Measurements from ENCODE around the gene ABAT.

ABAT gene

DNA sequence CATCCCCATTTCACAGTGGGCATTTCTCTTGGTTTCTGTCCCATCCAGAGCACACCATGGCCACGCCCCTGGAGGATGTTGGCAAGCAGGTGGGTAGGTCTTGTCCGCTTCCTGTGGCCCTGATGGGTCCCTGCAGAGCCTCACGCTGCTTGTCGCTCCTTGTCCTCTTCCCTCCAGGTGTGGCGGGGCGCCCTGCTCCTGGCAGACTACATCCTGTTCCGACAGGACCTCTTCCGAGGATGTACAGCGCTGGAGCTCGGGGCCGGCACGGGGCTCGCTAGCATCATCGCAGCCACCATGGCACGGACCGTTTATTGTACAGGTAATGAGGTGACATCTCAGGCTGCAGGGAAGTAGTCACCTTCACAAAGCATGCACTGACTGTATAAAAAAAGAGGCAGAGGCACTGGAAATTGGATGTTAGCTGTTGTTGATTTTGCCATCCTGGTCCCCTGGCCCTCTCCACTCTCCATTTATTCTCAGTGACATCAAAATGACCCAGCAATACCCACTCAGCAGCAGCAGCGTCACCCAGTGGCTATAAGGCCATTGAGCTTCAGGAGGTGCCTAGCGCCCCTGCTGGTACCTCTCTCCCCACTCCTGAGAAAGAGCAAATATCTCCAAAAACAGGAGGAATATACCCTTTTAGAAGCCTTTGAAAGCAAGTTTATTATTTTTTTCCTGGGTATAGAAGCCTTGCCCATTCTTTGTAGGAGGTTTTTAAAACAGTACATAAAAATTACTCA is 39.3 kb upstream of the ABAT start:
- H3K36me3 ChIP-seq (ENCODE audit: control insufficient read depth in 1 of 2, insufficient read depth in 2 of 2, low read length in 2 of 2) = peaks cover 29 to 86% of the 10 kb centered on the region in 2 donors
- no peak overlapping the region for H3K27ac ChIP-seq (ENCODE audit: low read depth, low read length)
- H3K27me3 ChIP-seq (ENCODE audit: control insufficient read depth in 1 of 2, insufficient read depth in 2 of 2, low read length in 2 of 2) = no peaks in the 10 kb centered on the region
- H3K9me3 ChIP-seq (ENCODE audit: control insufficient read depth in 1 of 2, low read length in 2 of 2) = no peaks in the 10 kb centered on the region
- no peak overlapping the region for H3K9ac ChIP-seq (ENCODE audit: low read depth in 1 of 2, low read length in 2 of 2)
- H3K4me3 ChIP-seq (ENCODE audit: low read depth in 1 of 2, low read length in 2 of 2) = no peak overlapping the region
- H3K4me1 ChIP-seq (ENCODE audit: control insufficient read depth in 1 of 2, insufficient read depth in 2 of 2, low read length in 2 of 2) = no peaks in the 10 kb centered on the region

DNA sequence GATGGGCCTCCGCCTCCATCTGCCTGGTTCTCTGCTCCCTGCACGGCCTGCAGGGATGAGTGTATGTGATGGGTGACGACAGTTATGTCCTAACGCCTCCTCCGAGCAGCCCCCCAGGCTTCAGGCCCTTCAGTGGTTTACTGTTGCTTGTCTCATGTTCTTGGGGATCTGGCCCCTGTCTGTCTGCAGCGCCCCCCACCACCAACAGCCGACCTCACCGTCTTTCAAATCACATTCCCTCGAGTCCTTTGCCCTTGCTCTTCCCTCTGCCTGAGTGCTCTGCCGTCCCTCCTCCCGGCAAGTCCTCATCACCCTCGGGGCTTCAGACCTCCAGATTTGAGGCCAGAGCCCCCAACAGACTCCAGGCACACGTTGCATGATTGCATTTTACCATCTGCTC is 34.7 kb upstream of the ABAT start:
- no peak overlapping the region for H3K4me3 ChIP-seq (ENCODE audit: low read depth in 1 of 2, low read length in 2 of 2)
- no peak overlapping the region for H3K27ac ChIP-seq (ENCODE audit: low read depth, low read length)
- H3K9ac ChIP-seq (ENCODE audit: low read depth in 1 of 2, low read length in 2 of 2) = no peak overlapping the region
- no peaks in the 10 kb centered on the region for H3K9me3 ChIP-seq (ENCODE audit: control insufficient read depth in 1 of 2, low read length in 2 of 2)
- H3K4me1 ChIP-seq (ENCODE audit: control insufficient read depth in 1 of 2, insufficient read depth in 2 of 2, low read length in 2 of 2) = no peaks in the 10 kb centered on the region
- no peaks in the 10 kb centered on the region for H3K27me3 ChIP-seq (ENCODE audit: control insufficient read depth in 1 of 2, insufficient read depth in 2 of 2, low read length in 2 of 2)
- H3K36me3 ChIP-seq (ENCODE audit: control insufficient read depth in 1 of 2, insufficient read depth in 2 of 2, low read length in 2 of 2) = peaks cover 34 to 92% of the 10 kb centered on the region in 2 donors

DNA sequence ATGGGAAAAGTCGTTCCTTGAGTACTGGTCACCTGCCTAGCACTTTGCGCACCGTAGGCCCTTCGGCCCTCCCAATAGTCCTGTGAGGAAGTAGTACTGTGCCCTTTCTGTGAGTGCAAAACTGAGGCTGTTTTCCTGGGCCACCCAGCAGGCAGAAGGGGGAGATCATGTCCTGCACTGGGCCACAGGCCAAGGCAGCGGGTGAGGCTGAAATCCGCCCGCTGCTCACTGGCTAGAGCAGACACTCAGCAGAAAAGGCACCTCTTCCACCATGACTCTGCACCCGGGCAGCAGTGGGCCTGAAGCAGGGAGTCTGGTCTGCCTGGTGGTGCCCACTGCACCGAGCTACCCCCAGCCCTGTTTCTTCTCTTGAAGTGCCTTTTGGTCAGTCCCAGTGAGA is 32.7 kb upstream of the ABAT start:
- H3K36me3 ChIP-seq (ENCODE audit: control insufficient read depth in 1 of 2, insufficient read depth in 2 of 2, low read length in 2 of 2) = peaks cover 41 to 94% of the 10 kb centered on the region in 2 donors
- no peak overlapping the region for H3K27ac ChIP-seq (ENCODE audit: low read depth, low read length)
- H3K4me3 ChIP-seq (ENCODE audit: low read depth in 1 of 2, low read length in 2 of 2) = no peak overlapping the region
- H3K9ac ChIP-seq (ENCODE audit: low read depth in 1 of 2, low read length in 2 of 2) = no peak overlapping the region
- no peaks in the 10 kb centered on the region for H3K4me1 ChIP-seq (ENCODE audit: control insufficient read depth in 1 of 2, insufficient read depth in 2 of 2, low read length in 2 of 2)
- H3K9me3 ChIP-seq (ENCODE audit: control insufficient read depth in 1 of 2, low read length in 2 of 2) = no peaks in the 10 kb centered on the region
- H3K27me3 ChIP-seq (ENCODE audit: control insufficient read depth in 1 of 2, insufficient read depth in 2 of 2, low read length in 2 of 2) = no peaks in the 10 kb centered on the region

DNA sequence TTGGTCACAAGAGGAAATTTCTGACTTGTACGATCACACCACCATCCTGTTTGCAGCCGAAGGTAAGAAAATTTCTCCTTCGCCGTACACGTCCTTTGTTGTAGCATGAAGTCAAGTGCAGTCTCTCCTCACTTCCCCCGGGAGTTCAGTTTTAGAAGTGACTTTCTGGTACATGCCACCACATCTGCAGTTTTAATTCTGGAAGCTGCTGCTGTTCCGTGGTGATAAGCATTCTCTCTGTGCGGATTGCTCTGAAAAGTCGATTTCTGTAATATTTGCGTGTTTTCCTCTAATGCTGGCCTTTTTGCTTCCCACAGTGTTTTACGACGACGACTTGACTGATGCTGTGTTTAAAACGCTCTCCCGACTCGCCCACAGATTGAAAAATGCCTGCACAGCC is 32.3 kb upstream of the ABAT start:
- Histone ChIP-seq H3K4me1 (ENCODE audit: control insufficient read depth in 1 of 2, insufficient read depth in 2 of 2, low read length in 2 of 2) (no peaks in the 10 kb centered on the region), H3K36me3 (ENCODE audit: control insufficient read depth in 1 of 2, insufficient read depth in 2 of 2, low read length in 2 of 2) (peaks cover 46 to 94% of the 10 kb centered on the region in 2 donors), H3K27ac (ENCODE audit: low read depth, low read length) (no peak overlapping the region)

DNA sequence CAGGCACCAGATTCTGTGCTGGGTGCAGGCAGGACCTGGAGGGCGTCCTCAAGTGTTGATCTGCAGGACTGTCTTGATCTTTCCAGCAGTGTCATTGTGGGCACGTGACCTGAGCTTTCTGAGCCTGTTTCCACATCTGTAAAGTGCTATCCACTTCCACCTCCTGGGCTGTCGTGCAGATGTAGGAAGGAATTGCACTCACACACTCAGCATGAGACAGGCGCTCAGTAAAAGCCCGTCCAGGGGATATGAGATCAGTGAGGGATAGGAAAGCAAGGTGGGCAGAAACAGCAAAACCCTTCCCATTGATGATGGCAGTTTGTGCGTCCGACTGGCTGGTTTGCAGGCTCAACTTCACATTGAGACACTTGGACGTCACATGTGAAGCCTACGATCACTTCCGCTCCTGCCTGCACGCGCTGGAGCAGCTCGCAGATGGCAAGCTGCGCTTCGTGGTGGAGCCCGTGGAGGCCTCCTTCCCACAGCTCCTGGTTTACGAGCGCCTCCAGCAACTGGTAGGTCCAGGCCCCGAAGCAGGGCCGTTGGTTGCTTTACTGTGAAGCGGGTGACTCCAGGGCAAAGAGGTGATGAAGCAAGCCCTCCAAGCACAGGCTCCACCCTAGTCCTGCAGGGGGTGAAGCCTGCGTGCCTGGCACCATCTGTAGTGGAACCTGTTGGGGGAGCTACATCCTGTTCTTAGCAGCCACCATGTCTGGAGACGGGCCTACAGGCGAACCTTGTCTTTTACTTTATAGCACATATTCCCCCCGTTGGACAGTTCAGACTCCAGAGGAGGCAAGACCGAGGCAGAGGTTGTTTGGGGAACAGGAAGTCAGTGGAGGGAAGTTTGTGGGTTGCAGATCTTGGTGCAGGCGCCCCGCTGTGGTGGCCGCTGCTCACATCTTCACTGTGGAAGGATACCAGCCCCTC is 29.9 kb upstream of the ABAT start:
- Histone ChIP-seq H3K27ac (ENCODE audit: low read depth, low read length) (no peak overlapping the region), H3K4me1 (ENCODE audit: control insufficient read depth in 1 of 2, insufficient read depth in 2 of 2, low read length in 2 of 2) (no peaks in the 10 kb centered on the region), H3K9me3 (ENCODE audit: control insufficient read depth in 1 of 2, low read length in 2 of 2) (no peaks in the 10 kb centered on the region), H3K27me3 (ENCODE audit: control insufficient read depth in 1 of 2, insufficient read depth in 2 of 2, low read length in 2 of 2) (no peaks in the 10 kb centered on the region), H3K9ac (ENCODE audit: low read depth in 1 of 2, low read length in 2 of 2) (no peak overlapping the region), H3K36me3 (ENCODE audit: control insufficient read depth in 1 of 2, insufficient read depth in 2 of 2, low read length in 2 of 2) (peaks cover 38 to 80% of the 10 kb centered on the region in 2 donors), H3K4me3 (ENCODE audit: low read depth in 1 of 2, low read length in 2 of 2) (no peak overlapping the region)

More for the DNA sequence above, 32.3 kb upstream of the ABAT start:
- H3K27me3 ChIP-seq (ENCODE audit: control insufficient read depth in 1 of 2, insufficient read depth in 2 of 2, low read length in 2 of 2) = no peaks in the 10 kb centered on the region
- no peaks in the 10 kb centered on the region for H3K9me3 ChIP-seq (ENCODE audit: control insufficient read depth in 1 of 2, low read length in 2 of 2)
- no peak overlapping the region for H3K9ac ChIP-seq (ENCODE audit: low read depth in 1 of 2, low read length in 2 of 2)
- H3K4me3 ChIP-seq (ENCODE audit: low read depth in 1 of 2, low read length in 2 of 2) = no peak overlapping the region

DNA sequence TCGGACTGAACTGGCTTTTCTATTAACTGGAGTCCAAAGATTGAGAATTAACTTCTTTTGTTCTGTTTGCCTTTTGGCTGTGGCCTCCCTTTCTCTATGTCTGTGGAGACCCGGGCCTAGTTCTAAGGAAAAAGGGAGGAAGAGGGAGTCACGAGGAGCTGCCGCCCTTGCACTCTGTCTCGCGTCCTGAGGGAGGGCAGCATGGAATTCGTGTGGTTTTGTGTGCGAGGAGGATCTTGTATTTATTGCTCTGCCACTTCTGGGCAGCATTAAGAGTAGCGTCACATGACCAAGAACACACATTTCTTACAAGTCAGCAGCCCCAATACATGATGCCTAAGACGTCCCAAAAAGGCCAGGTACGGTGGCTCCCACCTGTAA is 29.3 kb upstream of the ABAT start:
- Histone ChIP-seq H3K4me3 (ENCODE audit: low read depth in 1 of 2, low read length in 2 of 2) (no peak overlapping the region), H3K9me3 (ENCODE audit: control insufficient read depth in 1 of 2, low read length in 2 of 2) (no peaks in the 10 kb centered on the region), H3K4me1 (ENCODE audit: control insufficient read depth in 1 of 2, insufficient read depth in 2 of 2, low read length in 2 of 2) (no peaks in the 10 kb centered on the region), H3K27ac (ENCODE audit: low read depth, low read length) (no peak overlapping the region), H3K27me3 (ENCODE audit: control insufficient read depth in 1 of 2, insufficient read depth in 2 of 2, low read length in 2 of 2) (no peaks in the 10 kb centered on the region), H3K9ac (ENCODE audit: low read depth in 1 of 2, low read length in 2 of 2) (no peak overlapping the region), H3K36me3 (ENCODE audit: control insufficient read depth in 1 of 2, insufficient read depth in 2 of 2, low read length in 2 of 2) (peaks cover 38 to 73% of the 10 kb centered on the region in 2 donors)

DNA sequence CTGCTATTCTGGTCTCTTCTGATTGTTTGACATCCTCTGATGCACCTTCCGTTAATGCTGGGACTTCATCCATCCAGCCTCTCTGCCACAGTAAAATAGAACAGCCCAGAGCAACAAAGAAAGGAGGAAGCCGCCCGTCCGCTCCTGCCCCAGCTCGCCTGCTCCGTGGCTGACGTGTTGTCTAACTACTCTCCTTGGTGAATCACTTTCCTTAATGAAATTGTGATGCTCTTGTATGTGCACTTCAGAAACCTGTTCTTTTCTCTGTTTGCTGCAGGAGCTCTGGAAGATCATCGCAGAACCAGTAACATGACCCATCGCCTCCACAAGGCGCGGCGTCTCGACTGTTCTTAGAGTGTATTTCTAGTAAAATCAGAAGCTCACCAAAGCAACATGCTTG is 28.6 kb upstream of the ABAT start:
- Histone ChIP-seq H3K9me3 (ENCODE audit: control insufficient read depth in 1 of 2, low read length in 2 of 2) (no peaks in the 10 kb centered on the region), H3K27ac (ENCODE audit: low read depth, low read length) (no peak overlapping the region), H3K4me3 (ENCODE audit: low read depth in 1 of 2, low read length in 2 of 2) (no peak overlapping the region), H3K9ac (ENCODE audit: low read depth in 1 of 2, low read length in 2 of 2) (no peak overlapping the region), H3K27me3 (ENCODE audit: control insufficient read depth in 1 of 2, insufficient read depth in 2 of 2, low read length in 2 of 2) (no peaks in the 10 kb centered on the region), H3K36me3 (ENCODE audit: control insufficient read depth in 1 of 2, insufficient read depth in 2 of 2, low read length in 2 of 2) (peaks cover 38 to 71% of the 10 kb centered on the region in 2 donors), H3K4me1 (ENCODE audit: control insufficient read depth in 1 of 2, insufficient read depth in 2 of 2, low read length in 2 of 2) (no peaks in the 10 kb centered on the region)

DNA sequence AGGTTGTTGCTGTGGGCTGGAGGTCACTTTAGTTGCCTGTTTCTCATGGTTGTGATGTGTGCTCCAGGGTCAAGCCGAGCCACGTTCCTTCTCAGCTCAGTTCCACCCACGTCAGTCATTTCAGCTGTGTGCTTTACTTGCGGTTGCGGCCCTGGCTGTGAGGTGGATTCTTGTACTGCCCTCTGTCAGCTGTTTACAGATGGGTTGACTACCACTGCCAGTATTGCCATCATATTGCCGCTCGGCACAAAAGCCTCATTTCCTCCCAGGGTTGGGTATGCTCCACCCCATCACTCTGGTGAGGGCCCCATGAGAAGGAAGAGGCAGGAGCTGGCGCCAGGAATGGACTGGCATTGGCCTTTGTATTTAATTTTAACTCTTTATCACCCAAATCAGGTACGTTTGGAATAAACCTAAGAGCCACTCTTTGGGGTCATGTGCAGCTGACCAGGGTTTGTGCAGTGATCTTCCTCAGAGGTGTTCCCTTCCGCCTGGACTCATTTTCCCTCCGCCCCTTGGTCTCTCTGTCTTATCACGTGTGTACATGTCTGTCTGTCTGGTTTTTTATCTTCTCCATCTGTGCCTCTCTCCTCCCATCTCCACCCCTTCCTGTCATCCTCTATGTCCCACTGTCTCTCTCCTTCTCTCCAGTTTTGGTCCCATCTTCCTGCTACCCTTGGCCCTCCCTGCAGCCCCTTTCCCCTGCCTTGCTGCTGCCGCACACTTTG is 27.9 kb upstream of the ABAT start:
- Histone ChIP-seq H3K9me3 (ENCODE audit: control insufficient read depth in 1 of 2, low read length in 2 of 2) (no peaks in the 10 kb centered on the region), H3K27ac (ENCODE audit: low read depth, low read length) (no peak overlapping the region), H3K36me3 (ENCODE audit: control insufficient read depth in 1 of 2, insufficient read depth in 2 of 2, low read length in 2 of 2) (peaks cover 33 to 65% of the 10 kb centered on the region in 2 donors), H3K4me3 (ENCODE audit: low read depth in 1 of 2, low read length in 2 of 2) (no peak overlapping the region), H3K9ac (ENCODE audit: low read depth in 1 of 2, low read length in 2 of 2) (no peak overlapping the region), H3K27me3 (ENCODE audit: control insufficient read depth in 1 of 2, insufficient read depth in 2 of 2, low read length in 2 of 2) (no peaks in the 10 kb centered on the region), H3K4me1 (ENCODE audit: control insufficient read depth in 1 of 2, insufficient read depth in 2 of 2, low read length in 2 of 2) (no peaks in the 10 kb centered on the region)

DNA sequence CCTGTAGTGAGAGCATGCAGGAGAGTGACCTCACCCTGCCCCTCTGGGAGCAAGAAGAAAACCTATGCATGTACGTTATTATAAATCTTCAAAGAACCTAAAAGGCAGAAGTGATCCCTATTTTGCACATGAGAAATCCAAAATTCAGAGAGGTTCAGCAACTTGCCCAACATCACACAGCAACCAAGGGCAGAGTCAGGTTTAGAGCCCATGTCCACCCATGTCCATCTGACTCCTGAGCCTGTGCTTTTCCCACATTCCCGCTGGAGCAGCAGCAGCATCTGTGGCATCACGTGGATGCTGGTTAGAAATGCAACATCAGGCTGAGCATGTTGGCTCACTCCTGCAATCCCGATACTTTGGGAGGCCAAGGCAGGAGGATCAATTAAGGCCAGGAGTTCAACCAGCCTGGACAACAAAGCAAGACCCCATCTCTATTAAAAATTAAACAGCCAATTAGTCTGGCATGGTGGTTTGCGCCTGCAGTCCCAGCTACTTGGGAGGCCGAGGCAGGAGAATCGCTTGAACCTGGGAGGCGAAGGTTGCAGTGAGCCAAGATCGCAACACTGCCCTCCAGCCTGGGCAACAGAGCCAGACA is 26.6 kb upstream of the ABAT start:
- peaks cover 23 to 52% of the 10 kb centered on the region in 2 donors for H3K36me3 ChIP-seq (ENCODE audit: control insufficient read depth in 1 of 2, insufficient read depth in 2 of 2, low read length in 2 of 2)

More for the DNA sequence above, 26.6 kb upstream of the ABAT start:
- Histone ChIP-seq H3K27ac (ENCODE audit: low read depth, low read length) (no peak overlapping the region), H3K9ac (ENCODE audit: low read depth in 1 of 2, low read length in 2 of 2) (no peak overlapping the region), H3K9me3 (ENCODE audit: control insufficient read depth in 1 of 2, low read length in 2 of 2) (no peaks in the 10 kb centered on the region), H3K4me1 (ENCODE audit: control insufficient read depth in 1 of 2, insufficient read depth in 2 of 2, low read length in 2 of 2) (no peaks in the 10 kb centered on the region), H3K27me3 (ENCODE audit: control insufficient read depth in 1 of 2, insufficient read depth in 2 of 2, low read length in 2 of 2) (no peaks in the 10 kb centered on the region), H3K4me3 (ENCODE audit: low read depth in 1 of 2, low read length in 2 of 2) (no peak overlapping the region)

Data from duodenal mucosa (tissue), 2 donors.